ENCODE data around the gene NOS1AP. TPM values are rescaled to one million over a fixed set of nuclear protein-coding genes. Genes with fewer than 3 reads are reported as not detected.

NOS1AP gene
- polyA plus RNA-seq, 1 experiment: 0.04 TPM

GRCh38 chr1:162300057-162300917 lies 230.8 kb downstream of the NOS1AP start:
- CTCF ChIA-PET: no interaction called here
- H3K9me3 ChIP-seq (ENCODE audit: control insufficient read depth, insufficient read depth, low read length): no peaks in the 10 kb centered on the region
- no peak for DNase-seq (ENCODE audit: low read depth, low spot score)
- POLR2A ChIA-PET: no interaction called here
- H3K27me3 ChIP-seq (ENCODE audit: control insufficient read depth, insufficient read depth, low read length): peaks cover 6% of the 10 kb centered on the region
- no peak for TF ChIP-seq CTCF (IDR thresholded peaks at IDR 0.05; ENCODE audit: low read depth, low read length)
- H3K4me3 ChIP-seq (ENCODE audit: low read depth, low read length): no peak overlapping the region
- no peak overlapping the region for H3K27ac ChIP-seq (ENCODE audit: low read depth, low read length)

GRCh38 chr1:162301696-162302095 lies 232.2 kb downstream of the NOS1AP start:
- ChIA-PET CTCF (no interaction called here), POLR2A (no interaction called here)
- H3K4me3 ChIP-seq (ENCODE audit: low read depth, low read length): no peak overlapping the region
- H3K27me3 ChIP-seq (ENCODE audit: control insufficient read depth, insufficient read depth, low read length): peaks cover 6% of the 10 kb centered on the region
- no peak for TF ChIP-seq CTCF (IDR thresholded peaks at IDR 0.05; ENCODE audit: low read depth, low read length)
- H3K27ac ChIP-seq (ENCODE audit: low read depth, low read length): no peak overlapping the region
- no peak for DNase-seq (ENCODE audit: low read depth, low spot score)
- no peaks in the 10 kb centered on the region for H3K9me3 ChIP-seq (ENCODE audit: control insufficient read depth, insufficient read depth, low read length)

DNA sequence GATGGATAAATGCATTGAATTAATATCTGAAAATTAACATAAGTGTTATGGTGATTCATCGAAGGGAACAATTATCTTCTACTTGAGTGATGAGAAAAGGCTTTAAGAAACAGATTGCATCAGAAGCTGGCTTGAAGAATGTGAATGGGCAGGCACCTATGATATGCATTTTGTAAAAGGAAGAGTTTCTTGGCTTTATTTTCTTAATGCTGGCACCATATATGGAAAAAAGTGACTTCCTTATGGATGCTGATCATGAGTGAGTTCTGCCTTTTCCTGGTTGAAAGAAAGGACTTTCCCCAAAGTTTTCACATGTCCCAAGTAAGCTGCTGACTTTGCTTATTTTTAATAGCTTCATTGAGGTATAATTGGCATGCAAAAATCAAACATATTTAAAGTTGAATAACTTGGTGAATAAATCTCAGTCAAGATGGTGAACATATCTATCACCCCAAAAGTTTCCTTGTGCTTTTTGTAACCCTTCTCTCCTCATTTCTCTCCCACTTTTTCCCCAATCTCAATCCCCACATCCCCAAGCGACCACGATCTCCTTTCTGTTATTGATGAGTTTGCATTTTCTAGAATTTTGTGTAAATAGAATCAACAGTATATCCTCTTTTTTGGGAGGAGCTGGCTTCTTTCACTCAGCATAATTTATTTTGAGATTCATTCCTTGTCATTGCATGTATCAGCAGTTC lies 233.0 kb downstream of the NOS1AP start:
- H3K27me3 ChIP-seq (ENCODE audit: control insufficient read depth, insufficient read depth, low read length): peaks cover 6% of the 10 kb centered on the region
- H3K4me3 ChIP-seq (ENCODE audit: low read depth, low read length): no peak overlapping the region
- POLR2A ChIA-PET: no interaction called here
- H3K9me3 ChIP-seq (ENCODE audit: control insufficient read depth, insufficient read depth, low read length): no peaks in the 10 kb centered on the region
- DNase-seq (ENCODE audit: low read depth, low spot score): no peak
- CTCF ChIA-PET: no interaction called here
- H3K27ac ChIP-seq (ENCODE audit: low read depth, low read length): no peak overlapping the region
- TF ChIP-seq CTCF (IDR thresholded peaks at IDR 0.05; ENCODE audit: low read depth, low read length): no peak

DNA sequence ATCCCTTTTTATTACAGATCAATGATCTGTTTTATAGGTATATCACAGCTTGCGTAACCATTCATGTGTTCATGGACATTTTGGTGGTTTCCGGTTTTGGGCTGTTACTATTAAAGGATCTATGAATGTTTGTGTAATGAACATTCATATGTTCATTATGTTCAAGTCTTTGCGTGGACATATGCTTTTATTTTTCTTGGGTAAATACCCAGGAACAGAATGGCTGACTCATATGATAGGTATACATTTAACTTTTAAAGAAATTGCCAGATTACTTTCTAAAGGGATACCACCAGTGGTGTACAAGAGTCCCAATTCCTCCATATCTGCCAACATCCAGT lies 233.5 kb downstream of the NOS1AP start:
- CTCF ChIA-PET: no interaction called here

More for the DNA sequence above, 233.5 kb downstream of the NOS1AP start:
- TF ChIP-seq CTCF (IDR thresholded peaks at IDR 0.05; ENCODE audit: low read depth, low read length): no peak
- no peak overlapping the region for H3K27ac ChIP-seq (ENCODE audit: low read depth, low read length)
- DNase-seq (ENCODE audit: low read depth, low spot score): peak; percentile 20
- peaks cover 6% of the 10 kb centered on the region for H3K27me3 ChIP-seq (ENCODE audit: control insufficient read depth, insufficient read depth, low read length)
- no peak overlapping the region for H3K4me3 ChIP-seq (ENCODE audit: low read depth, low read length)
- no peaks in the 10 kb centered on the region for H3K9me3 ChIP-seq (ENCODE audit: control insufficient read depth, insufficient read depth, low read length)
- POLR2A ChIA-PET: no interaction called here
